ENCODE measurements around the gene RRP15.

DNA sequence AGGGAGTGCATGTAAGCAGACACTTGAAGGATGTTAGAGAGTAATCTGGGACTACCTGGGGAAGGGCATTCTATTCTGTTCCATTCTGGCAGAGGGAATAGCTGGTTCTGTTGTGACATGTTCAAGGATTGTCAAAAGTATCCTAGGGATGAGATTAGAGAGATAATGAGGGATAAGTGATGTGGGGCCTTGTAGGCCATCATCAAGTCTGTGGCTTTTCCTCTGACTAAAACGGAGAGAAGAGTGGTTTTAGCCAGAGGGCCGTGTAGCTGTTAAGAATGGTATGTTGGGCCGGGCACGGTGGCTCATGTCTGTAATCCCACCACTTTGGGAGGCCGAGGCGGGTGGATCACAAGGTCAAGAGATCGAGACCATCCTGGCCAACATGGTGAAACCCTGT, 83.6 kb downstream of the RRP15 start:
- TF ChIP-seq EZH2 (IDR thresholded peaks at IDR 0.05; ENCODE audit: low read length, unreplicated experiment) (no peak), EZH2phosphoT487 (IDR thresholded peaks at IDR 0.05; ENCODE audit: borderline replicate concordance, low read length) (no peak)
- TF ChIP-seq, protein P1, sequence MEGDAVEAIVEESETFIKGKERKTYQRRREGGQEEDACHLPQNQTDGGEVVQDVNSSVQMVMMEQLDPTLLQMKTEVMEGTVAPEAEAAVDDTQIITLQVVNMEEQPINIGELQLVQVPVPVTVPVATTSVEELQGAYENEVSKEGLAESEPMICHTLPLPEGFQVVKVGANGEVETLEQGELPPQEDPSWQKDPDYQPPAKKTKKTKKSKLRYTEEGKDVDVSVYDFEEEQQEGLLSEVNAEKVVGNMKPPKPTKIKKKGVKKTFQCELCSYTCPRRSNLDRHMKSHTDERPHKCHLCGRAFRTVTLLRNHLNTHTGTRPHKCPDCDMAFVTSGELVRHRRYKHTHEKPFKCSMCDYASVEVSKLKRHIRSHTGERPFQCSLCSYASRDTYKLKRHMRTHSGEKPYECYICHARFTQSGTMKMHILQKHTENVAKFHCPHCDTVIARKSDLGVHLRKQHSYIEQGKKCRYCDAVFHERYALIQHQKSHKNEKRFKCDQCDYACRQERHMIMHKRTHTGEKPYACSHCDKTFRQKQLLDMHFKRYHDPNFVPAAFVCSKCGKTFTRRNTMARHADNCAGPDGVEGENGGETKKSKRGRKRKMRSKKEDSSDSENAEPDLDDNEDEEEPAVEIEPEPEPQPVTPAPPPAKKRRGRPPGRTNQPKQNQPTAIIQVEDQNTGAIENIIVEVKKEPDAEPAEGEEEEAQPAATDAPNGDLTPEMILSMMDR (conservative IDR thresholded peaks at IDR 0.05; ENCODE audit: low read depth, low read length) = no peak

All from PC-3 (cell line).